Hepatocyte (in vitro differentiated cells): Measurements from ENCODE around the gene XPO6.

Source experiments
- EZH2 ChIP-seq: fragments of 200-600 bp; sonication (generic); IDR thresholded peaks from 2 replicates; pipeline ENCODE4 v1.6.1; 2016; ENCODE audit warnings: antibody characterized with exemption, mild to moderate bottlenecking, borderline replicate concordance
- TF ChIP-seq, protein P1 (sequence below): fragments of 200-600 bp; sonication (generic); IDR thresholded peaks from 2 replicates; pipeline ENCODE4 v1.5.1; 2016; ENCODE audit warnings: antibody characterized with exemption, mild to moderate bottlenecking; ENCODE audit not compliant: poor library complexity

DNA sequence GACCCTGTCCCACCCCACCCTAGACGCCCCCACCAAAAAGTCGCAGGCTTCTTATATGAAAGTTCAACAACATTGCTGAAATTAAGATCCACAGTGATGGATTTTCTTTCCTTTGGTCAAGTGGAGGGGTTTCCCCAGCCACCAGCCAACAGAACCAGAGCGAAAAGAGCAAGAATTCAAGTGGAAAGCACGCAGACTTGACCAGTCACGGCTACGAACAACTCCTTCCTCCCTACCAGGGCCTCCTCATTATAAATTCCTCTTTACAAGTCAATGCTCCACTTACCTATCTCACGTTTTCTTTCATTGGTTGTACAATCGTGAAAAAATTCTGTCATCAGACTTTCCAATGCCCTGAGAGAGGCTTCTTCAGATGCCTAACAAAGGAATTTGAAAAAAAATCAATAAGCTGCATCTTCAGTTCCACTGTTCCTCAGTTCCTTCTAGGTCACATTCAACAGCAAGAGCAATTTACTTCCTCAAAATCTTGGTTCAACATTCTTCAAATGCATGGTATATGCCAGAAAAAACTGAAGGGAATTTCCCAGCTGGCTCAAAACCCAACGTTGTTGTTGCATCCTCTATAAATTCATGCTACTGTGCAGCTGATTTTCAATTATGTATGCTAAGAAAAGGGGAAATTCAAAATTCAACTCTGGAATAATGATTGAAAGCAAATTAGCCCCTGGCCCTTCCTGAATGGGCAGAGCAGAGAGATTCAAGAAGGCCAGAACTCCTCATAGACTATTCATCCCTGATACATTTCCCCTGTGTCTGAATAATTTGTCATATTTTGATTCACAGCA is 30.9 kb downstream of the XPO6 start:
- TF ChIP-seq, protein P1, sequence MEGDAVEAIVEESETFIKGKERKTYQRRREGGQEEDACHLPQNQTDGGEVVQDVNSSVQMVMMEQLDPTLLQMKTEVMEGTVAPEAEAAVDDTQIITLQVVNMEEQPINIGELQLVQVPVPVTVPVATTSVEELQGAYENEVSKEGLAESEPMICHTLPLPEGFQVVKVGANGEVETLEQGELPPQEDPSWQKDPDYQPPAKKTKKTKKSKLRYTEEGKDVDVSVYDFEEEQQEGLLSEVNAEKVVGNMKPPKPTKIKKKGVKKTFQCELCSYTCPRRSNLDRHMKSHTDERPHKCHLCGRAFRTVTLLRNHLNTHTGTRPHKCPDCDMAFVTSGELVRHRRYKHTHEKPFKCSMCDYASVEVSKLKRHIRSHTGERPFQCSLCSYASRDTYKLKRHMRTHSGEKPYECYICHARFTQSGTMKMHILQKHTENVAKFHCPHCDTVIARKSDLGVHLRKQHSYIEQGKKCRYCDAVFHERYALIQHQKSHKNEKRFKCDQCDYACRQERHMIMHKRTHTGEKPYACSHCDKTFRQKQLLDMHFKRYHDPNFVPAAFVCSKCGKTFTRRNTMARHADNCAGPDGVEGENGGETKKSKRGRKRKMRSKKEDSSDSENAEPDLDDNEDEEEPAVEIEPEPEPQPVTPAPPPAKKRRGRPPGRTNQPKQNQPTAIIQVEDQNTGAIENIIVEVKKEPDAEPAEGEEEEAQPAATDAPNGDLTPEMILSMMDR, result no peak
- no peak for TF ChIP-seq EZH2
